ENCODE results near the gene CENPU.
"Not testable (repeated sequence)": the region's sequence is repeated elsewhere in the genome, so short reads cannot be mapped to it uniquely, and the experiment has no call there.

CENPU gene

GRCh38 chr4:184750926-184751584 is 17.2 kb upstream of the CENPU start:
- FAIRE-seq, result no peak

GRCh38 chr4:184748251-184748652 is 14.4 kb upstream of the CENPU start:
- FAIRE-seq, result no peak

GRCh38 chr4:184747034-184747830 is 13.3 kb upstream of the CENPU start:
- no peak for FAIRE-seq

DNA sequence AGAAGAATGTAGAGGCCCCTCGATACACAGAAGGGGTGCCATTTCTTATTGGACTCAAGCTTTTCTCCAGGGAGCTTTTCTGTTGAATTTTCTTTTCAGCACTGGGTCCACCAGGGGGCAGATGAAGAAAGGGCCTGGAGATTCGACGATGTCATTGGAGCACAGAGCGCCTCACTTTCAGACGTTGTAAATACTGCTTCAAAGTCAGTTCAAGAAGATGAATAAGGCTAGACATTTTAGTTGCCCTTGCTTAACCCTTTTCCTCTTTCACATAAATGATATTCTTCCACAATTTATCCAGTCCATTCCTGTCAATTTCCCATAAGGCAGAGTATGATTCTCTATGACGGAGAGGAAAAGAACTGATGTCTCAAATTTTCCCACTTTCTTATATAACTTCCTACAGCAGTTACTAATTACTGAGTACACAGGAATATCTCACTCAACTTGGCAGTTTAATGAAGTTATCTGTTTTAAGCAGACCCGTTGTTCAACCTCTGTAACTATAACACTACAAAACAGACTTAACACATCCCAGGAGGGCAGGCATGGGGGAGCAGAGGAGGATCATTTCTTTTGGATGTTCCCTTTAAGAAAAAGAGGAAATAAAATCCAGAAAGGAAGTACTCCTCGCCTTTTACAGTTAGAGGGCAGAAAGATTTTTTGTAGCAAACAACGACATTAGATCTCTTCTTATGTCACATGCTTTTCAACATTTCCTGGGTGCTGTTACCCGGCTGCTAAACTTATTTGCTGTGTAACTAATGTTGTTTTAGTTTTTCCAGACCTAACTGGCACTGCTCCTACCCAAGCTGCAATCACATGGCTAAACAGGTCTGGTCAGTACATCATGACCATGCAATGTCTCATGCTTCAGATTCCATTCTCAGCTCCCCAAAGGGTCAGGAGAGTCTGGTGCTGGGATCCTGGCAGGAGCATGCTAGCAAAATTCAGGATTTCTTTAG is 12.2 kb upstream of the CENPU start:
- FAIRE-seq, result peak; percentile 92

GRCh38 chr4:184744236-184744635 is 10.3 kb upstream of the CENPU start:
- no peak for FAIRE-seq

DNA sequence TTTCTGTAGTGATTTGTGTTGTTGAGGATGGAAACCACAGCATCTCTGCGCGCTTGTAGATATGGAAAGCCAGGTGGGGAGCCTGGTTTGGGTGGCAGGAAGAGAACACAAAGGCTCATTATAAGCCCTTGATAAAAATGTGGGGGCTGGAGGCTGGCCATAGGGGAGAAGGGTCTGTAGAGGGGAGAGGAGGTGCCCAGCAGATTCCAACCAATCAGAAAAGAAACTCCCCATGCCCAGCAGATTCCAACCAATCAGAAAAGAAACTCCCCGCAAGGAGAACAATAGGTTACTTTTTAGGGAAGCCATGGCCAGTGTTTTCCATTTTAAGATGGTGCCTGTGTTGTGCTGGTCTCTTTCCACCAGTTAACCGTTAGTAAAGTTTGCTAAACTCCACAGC is 9.8 kb upstream of the CENPU start:
- no peak for FAIRE-seq

GRCh38 chr4:184741651-184742050 is 7.8 kb upstream of the CENPU start:
- FAIRE-seq, result not testable (repeated sequence)

GRCh38 chr4:184740980-184741391 is 7.1 kb upstream of the CENPU start:
- FAIRE-seq, result no peak

DNA sequence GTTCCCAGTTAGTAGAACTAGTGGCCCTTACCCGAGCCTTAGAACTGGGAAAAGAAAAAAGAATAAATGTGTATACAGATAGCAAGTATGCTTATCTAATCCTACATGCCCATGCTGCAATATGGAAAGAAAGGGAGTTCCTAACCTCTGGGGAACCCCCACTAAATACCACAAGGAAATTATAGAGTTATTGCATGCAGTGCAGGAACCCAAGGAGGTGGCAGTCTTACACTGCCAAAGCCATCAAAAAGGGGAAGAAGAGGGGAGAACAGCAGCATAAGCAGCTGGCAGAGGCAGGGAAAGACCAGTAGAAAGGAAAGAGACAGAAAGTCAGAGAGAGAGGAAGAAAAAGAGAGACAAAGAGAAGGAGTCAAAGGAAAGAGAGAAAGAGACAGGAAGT is 5.7 kb upstream of the CENPU start:
- FAIRE-seq, result not testable (repeated sequence)

GRCh38 chr4:184734758-184735157 is 862 bp upstream of the CENPU start:
- FAIRE-seq, result no peak

- FAIRE-seq, result no peak
These were observed 1.8 kb downstream of the CENPU start for GRCh38 chr4:184732126-184732525.

DNA sequence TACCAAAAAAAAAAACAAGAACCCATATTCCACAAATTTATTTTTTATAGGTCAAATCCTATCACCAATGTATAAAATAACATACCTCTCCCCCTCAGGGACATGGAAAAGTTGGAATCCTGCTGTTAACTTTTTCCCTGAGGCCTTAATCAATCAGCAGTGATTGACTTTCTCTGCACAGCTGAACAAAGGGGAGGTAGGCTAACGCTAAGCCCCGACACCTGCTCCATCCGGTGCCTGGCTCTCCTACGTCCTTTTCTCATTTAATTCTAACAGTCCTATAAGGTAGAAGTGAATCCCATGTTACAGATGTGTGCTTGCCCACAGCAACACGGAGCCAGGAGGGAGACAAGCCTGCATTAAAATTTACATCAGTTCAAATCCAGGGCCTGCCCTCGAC is 2.8 kb downstream of the CENPU start:
- no peak for FAIRE-seq

DNA sequence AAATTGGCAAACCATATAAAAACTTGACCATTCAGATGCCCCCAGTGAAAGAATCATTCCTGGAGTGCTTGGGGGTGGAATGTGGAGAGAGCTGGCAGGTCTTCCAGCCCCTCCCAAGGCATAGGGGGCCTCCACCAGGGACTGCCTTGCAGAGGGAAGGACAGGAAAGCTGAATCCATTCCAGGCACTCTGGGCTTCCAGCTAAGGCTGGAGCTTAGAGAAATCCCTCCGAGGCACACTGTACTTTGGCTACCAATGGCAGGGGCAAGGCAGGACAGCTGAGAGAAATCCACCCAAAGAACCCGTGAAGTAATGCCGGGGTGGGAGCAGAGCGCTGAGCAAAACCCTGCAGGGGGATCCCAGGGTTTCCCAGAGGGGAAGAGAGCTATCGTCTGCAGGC is 4.0 kb downstream of the CENPU start:
- no peak for FAIRE-seq

GRCh38 chr4:184728858-184729257 is 5.0 kb downstream of the CENPU start:
- no peak for FAIRE-seq

GRCh38 chr4:184727430-184727829 is 6.5 kb downstream of the CENPU start:
- no peak for FAIRE-seq

- no peak for FAIRE-seq
These were observed 11.1 kb downstream of the CENPU start for GRCh38 chr4:184722798-184723197.

- FAIRE-seq, result no peak
These were observed 12.6 kb downstream of the CENPU start for GRCh38 chr4:184721254-184721653.

DNA sequence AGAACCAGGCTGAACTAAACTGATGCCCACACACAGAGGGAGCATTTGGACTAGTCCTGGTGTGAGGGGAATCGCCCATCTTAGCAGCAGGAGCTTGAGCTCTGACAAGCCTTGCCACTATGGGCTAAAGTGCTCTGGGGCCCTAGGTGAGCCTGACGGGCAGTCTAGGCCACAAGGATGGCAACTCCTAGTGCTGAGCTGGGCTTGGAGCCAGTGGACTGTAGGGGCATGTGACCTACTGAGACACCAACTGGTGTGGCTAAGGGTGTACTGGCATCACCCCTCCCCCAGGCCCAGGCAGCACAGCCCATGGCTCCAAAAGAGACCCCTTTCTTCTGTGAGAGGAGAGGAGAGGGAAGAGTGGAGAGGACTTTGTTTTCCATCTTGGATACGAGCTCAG is 14.5 kb downstream of the CENPU start:
- FAIRE-seq, result no peak

GRCh38 chr4:184715526-184715925 is 18.4 kb downstream of the CENPU start:
- no peak for FAIRE-seq

DNA sequence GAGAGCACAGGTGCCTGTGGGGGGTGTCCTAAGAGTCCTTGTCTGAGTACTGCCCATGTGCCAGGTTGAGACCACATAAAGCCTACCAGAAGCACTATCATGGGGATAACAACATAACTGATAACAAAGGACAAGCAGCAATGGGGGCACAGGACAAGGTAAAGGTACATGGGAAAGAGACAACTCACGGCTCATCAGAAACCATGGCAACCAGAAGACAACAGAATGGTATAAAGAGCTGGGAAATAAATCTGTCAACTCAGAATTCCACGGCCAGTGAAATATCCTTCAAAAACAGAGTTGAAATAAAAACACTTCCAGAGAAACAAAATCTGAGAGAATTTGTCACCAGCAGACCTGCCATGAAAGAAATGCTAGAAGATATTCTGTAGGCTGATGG is 20.0 kb downstream of the CENPU start:
- no peak for FAIRE-seq

DNA sequence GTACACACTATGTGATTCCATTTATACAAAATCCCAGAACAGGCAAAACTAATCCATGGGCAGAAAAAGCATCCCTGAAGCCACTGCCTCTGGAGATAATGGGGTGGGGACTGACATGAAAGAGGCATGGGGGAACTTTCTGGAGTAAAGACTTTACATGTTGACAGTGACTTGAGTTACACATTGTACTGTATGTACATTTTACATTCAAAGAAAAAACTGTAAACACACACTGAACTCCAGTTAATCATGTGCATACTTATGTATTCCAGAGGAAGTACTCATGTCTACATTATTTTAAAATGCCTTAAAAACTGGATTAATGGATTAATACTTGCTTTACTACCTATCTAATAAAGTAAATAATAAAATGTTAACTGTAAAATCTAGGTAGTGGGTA is 21.6 kb downstream of the CENPU start:
- no peak for FAIRE-seq

GRCh38 chr4:184706453-184706852 is 27.4 kb downstream of the CENPU start:
- FAIRE-seq, result no peak

GRCh38 chr4:184705692-184706091 is 28.2 kb downstream of the CENPU start:
- FAIRE-seq, result no peak
